ENCODE measurements around the gene RHOG. TPM values are rescaled to one million over a fixed set of nuclear protein-coding genes. Genes with fewer than 3 reads are reported as not detected.
A peak's percentile ranks its signal among the peaks of the same experiment; 100 is the strongest.

The RHOG gene
- total RNA-seq, 6 experiments from 2014 or later = 13.9 to 31.5 (median 22.0) TPM

DNA sequence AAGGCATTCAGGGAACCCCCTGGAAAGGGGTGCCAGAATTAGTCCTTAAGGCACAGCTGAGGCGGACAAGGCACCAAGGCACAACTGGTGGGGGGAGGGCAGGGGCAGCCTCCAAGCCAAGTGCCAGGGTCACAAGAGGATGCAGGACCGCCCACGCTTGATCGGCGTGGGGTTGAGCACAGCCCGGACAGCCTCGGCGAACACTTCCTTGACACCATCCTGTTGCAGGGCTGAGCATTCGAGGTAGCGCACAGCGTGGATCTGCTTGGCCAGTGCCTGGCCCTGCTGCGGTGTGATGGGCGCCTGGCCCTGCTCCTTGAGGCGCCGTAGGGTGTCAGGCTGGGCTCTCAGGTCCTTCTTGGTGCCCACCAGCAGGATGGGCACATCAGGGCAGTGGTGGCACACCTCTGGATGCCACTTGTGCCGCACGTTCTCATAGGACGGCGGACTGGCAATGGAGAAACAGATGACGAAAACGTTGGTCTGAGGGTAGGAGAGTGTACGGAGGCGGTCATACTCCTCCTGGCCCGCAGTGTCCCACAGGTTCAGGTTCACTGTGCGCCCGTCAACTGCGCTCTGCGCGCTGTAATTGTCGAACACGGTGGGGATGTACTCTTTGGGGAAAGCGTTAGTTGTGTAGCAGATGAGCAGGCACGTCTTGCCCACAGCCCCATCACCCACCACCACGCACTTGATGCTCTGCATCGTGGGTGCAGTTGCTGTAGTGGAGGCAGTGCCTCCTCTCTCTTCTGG lies 13.1 kb downstream of the RHOG start:
- intact Hi-C loops (cut with DNase I) = no loop called here
- H3K27me3 ChIP-seq = no peaks in the 10 kb centered on the region
- no peak overlapping the region for H3K27ac ChIP-seq
- H3K4me3 ChIP-seq = no peak overlapping the region
- TF ChIP-seq POLR2A (IDR thresholded peaks at IDR 0.05) = no peak
- TF ChIP-seq, protein P1, sequence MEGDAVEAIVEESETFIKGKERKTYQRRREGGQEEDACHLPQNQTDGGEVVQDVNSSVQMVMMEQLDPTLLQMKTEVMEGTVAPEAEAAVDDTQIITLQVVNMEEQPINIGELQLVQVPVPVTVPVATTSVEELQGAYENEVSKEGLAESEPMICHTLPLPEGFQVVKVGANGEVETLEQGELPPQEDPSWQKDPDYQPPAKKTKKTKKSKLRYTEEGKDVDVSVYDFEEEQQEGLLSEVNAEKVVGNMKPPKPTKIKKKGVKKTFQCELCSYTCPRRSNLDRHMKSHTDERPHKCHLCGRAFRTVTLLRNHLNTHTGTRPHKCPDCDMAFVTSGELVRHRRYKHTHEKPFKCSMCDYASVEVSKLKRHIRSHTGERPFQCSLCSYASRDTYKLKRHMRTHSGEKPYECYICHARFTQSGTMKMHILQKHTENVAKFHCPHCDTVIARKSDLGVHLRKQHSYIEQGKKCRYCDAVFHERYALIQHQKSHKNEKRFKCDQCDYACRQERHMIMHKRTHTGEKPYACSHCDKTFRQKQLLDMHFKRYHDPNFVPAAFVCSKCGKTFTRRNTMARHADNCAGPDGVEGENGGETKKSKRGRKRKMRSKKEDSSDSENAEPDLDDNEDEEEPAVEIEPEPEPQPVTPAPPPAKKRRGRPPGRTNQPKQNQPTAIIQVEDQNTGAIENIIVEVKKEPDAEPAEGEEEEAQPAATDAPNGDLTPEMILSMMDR (IDR thresholded peaks at IDR 0.05) = no peak
- ATAC-seq = no peak
- peaks cover 0 to 10% (median 0%) of the 10 kb centered on the region in 4 donors for H3K4me1 ChIP-seq
- WGBS (ENCODE audit: insufficient coverage, low coverage, low lambda C conversion rate, missing lambda C conversion rate) = 92% methylated on average over 14 of the region's 35 CpGs
- DNase-seq = no peak
- peaks cover 0 to 14% (median 12%) of the 10 kb centered on the region in 4 donors for H3K36me3 ChIP-seq
- no peaks in the 10 kb centered on the region for H3K9me3 ChIP-seq

DNA sequence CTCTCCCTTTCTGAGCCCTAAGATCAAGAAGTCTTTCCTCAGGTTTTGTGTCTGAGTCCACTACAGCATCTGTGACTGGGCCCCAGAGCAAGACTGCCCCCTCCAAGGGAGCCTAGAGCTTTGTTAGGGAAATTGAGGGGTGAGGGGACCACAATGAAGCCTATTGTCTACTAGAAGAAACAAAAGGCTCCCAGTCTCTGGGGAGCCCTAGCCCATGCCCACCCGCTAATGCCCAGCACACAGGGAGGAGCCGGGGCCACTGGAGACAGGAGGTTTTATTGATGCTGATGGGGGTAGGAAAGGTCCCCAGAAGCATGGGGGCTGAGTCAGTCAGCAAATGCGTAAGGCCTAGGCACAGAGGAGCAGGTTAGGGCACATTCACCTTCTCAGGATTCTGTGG lies 14.0 kb downstream of the RHOG start:
- intact Hi-C loops (cut with DNase I) = no loop called here
- Histone ChIP-seq H3K9me3 (no peaks in the 10 kb centered on the region), H3K4me3 (no peak overlapping the region), H3K36me3 (peaks cover 0 to 14% (median 12%) of the 10 kb centered on the region in 4 donors), H3K27ac (no peak overlapping the region), H3K27me3 (no peaks in the 10 kb centered on the region), H3K4me1 (peaks cover 0 to under 1% (median 0%) of the 10 kb centered on the region in 4 donors)
- ATAC-seq (no peak), DNase-seq (no peak)
- 100% methylated on average over 3 of the region's 3 CpGs for WGBS (ENCODE audit: insufficient coverage, low coverage, low lambda C conversion rate, missing lambda C conversion rate)
- TF ChIP-seq, protein P1 (IDR thresholded peaks at IDR 0.05) = no peak
- TF ChIP-seq POLR2A (IDR thresholded peaks at IDR 0.05) = no peak

DNA sequence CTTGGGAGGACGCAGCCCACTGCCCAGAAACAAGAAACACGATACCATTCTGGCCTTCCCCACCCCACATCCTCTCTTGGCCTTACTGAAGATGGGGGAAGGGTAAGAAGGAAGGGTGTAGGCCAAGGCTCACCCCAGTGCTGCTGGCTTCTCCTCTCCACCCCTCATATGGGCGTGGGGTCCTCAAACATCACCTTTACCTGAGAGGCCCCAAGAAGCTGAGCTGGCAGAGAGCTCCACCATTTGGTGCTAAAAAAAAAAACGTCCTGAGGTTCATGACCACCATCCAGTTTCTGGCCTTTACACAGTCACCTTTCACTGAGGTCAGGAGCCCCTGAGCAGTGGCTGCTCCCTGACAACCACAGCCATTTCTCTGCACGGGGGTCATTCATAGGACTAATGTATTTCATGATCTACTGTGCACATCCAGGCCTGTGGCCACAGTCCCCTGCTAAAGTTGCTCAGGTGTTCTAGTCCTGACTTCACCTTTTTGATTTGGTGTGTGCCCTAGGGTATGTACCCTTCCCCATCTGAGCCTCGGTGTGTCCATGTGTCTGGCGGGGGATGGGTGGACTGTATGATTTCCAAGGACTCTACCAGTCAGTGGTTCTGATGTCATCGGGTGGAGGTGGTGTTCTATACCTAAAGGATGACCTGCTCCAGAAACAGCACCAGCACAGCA lies 15.1 kb downstream of the RHOG start:
- ATAC-seq (no peak), DNase-seq (no peak)
- Histone ChIP-seq H3K27me3 (no peaks in the 10 kb centered on the region), H3K4me1 (no peaks in the 10 kb centered on the region), H3K9me3 (no peaks in the 10 kb centered on the region), H3K4me3 (no peak overlapping the region), H3K27ac (no peak overlapping the region), H3K36me3 (peaks cover 0 to 14% (median 12%) of the 10 kb centered on the region in 4 donors)
- intact Hi-C loops (cut with DNase I) = no loop called here
- WGBS (ENCODE audit: insufficient coverage, low coverage, low lambda C conversion rate, missing lambda C conversion rate) = 68% methylated on average over 5 of the region's 8 CpGs
- TF ChIP-seq, protein P1 (IDR thresholded peaks at IDR 0.05) = no peak
- TF ChIP-seq POLR2A (IDR thresholded peaks at IDR 0.05) = no peak

DNA sequence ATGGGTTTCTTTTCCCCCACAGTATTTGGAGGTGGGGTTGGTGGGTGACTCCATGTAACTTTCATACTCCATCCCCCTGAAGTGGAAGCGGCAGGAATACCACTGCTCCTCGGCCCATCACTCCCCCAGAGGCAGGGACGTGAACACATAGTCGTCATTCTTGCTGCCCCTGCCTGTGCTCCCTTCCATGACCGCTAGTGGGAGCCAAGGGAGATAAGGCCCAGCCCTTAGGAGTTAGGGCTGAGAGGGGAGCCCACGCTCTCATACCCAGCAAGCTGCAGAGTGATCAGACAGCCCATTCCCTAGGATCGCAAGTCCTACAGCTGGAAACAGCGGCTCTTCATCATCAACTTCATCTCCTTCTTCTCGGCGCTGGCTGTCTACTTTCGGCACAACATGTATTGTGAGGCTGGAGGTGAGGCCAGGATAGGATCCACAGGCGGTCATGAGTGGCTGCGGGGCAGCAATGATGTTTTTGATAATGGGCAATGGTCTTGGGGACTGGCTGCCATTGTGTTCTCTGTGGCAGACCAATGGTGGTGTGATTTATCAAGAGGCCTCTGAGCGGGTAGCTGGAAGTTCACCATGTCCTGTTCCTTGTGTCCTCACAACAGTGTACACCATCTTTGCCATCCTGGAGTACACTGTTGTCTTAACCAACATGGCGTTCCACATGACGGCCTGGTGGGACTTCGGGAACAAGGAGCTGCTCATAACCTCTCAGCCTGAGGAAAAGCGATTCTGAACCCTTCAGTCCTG lies 15.9 kb downstream of the RHOG start:
- H3K36me3 ChIP-seq = peaks cover 0 to 13% (median 10%) of the 10 kb centered on the region in 4 donors
- TF ChIP-seq, protein P1 (IDR thresholded peaks at IDR 0.05) = peak; percentile 51 to 54 (median 54)
- TF ChIP-seq POLR2A (IDR thresholded peaks at IDR 0.05) = no peak
- peak; percentile 76 to 85 (median 78) for ATAC-seq
- DNase-seq = peak in 1 of 3 donors; percentile 47
- H3K9me3 ChIP-seq = no peaks in the 10 kb centered on the region
- 75% methylated on average over 8 of the region's 18 CpGs for WGBS (ENCODE audit: insufficient coverage, low coverage, low lambda C conversion rate, missing lambda C conversion rate)
- no peaks in the 10 kb centered on the region for H3K4me1 ChIP-seq
- no peak overlapping the region for H3K4me3 ChIP-seq
- H3K27ac ChIP-seq = no peak overlapping the region
- H3K27me3 ChIP-seq = no peaks in the 10 kb centered on the region
- intact Hi-C loops (cut with DNase I) = no loop called here
